GM18951 (cell line): ENCODE results near the gene NINL.
"Not testable (repeated sequence)": the region's sequence is repeated elsewhere in the genome, so short reads cannot be mapped to it uniquely, and the experiment has no call there.

Source experiments
- POLR2A ChIP-seq: IDR thresholded peaks from 4 replicates; pipeline ENCODE4 v1.6.1; 2011; ENCODE audit warnings: mild to moderate bottlenecking; ENCODE audit not compliant: insufficient read length, insufficient read depth; ENCODE audit errors: extremely low read depth
- in situ Hi-C: fragments of 300-500 bp; cut with MboI; formaldehyde crosslinking; loops from one replicate; pipeline ENCODE4 v1.12.0; 2022; ENCODE audit warnings: low sequenced_read_pairs, mixed read lengths, inconsistent platforms; ENCODE audit not compliant: unreplicated experiment

Gene NINL

DNA sequence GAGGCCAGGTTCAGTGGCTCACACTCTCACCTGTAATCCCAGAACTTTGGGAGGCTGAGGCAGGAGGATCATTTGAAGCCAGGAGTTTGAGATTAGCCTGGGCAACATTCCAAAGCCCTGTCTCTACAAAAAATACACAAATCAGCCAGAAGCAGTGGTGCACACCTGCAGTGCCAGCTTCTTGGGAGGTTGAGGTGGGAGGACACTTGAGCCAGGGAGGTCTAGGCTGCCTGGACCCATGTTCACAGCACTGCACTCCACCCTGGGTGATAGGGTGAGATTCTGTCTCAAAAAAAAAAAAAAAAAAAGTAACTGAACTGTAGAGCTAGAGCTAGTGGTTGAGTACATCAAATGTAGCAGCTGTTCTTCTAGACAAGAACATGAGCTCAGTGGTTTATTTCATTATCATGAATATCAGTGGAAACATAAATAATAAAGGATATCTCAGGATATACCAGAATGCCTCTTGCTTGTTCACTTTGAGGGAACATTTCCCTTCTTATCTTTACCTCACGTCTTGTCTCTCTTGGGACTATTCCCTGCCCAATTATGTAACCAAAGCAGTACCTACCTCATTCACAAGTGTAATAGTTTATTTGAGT is 20.9 kb upstream of the NINL start:
- no peak for TF ChIP-seq POLR2A
- in situ Hi-C loops, result no loop called here

DNA sequence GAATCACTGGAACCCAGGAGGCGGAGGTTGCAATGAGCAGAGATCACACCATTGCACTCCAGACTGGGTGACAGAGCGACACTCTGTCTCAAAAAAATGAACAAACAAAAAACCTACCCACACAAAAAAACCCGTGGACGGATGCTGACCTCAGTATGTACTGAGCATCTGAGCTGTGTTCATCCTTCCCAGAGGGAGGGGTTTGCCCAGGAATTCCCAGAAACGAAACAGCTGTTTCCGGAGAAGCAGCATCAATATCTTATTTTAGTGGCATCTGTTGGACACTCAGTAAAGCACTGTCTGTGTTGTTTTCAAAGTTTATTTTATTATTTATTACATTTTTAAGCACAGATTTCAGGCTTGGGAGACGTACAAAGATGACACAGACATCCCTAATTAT is 19.8 kb upstream of the NINL start:
- TF ChIP-seq POLR2A, result no peak
- in situ Hi-C loops, result no loop called here

DNA sequence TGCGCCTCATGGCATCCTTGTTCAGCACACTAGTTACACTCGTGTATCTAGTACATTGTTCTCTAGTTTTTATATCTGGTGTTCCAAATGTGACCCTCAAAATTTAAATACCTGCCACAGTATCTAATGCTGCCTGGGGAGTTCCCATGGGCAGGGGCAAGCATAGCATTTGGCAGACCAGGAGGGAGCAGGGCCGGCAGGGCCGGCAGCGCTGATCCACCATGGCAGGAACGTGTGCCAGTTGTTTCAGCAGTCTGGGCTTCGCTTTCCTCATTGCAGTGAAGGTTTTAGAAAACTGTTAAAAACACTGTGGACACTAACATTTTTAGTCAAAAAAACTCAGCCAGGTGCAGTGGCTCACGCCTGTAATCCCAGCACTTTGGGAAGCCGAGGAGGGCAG is 19.3 kb upstream of the NINL start:
- in situ Hi-C loops, result no loop called here
- TF ChIP-seq POLR2A, result no peak

GRCh38 chr20:25602914-25603309 is 17.6 kb upstream of the NINL start:
- in situ Hi-C loops, result not testable (repeated sequence)

DNA sequence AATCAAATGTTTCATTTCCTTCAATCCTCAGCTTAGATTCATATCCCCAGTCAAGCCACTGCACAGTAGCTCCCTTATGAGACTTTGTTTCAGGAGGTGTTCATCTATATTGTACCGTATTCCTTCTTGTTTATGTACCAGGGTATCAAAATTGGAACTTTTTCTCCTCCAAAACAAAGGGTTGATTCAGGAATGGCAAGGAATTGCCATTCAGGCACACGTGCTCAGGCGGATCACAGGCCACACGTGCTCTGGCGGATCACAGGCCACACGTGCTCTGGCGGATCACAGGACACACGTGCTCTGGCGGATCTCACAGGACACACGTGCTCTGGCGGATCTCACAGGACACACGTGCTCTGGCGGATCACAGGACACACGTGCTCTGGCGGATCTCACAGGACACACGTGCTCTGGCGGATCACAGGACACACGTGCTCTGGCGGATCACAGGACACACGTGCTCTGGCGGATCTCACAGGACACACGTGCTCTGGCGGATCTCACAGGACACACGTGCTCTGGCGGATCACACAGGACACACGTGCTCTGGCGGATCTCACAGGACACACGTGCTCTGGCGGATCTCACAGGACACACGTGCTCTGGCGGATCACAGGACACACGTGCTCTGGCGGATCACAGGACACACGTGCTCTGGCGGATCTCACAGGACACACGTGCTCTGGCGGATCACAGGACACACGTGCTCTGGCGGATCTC is 17.0 kb upstream of the NINL start:
- in situ Hi-C loops, result not testable (repeated sequence)

- TF ChIP-seq POLR2A, result no peak
- in situ Hi-C loops, result no loop called here
These were observed 16.3 kb upstream of the NINL start for GRCh38 chr20:25601659-25602058.

DNA sequence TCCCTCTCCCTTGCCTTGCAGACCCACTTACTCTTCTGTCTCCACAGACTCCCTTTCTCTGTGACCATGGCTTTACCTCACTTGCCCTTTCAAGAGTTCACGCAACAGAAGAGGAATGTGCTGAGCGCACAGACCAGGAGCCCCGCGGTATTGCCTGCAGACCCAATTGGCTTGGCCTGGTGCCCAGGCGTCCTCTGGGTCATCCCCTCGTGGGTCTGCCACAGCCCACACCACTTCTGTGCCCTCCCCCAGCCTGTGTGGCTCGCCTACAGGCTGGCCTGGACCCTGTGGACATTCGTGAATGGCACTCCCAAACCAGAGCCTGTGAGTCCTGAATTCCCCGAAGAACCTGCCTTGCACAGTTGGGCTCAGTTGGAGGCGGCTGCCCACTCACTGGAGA is 15.3 kb upstream of the NINL start:
- in situ Hi-C loops, result no loop called here
- no peak for TF ChIP-seq POLR2A

DNA sequence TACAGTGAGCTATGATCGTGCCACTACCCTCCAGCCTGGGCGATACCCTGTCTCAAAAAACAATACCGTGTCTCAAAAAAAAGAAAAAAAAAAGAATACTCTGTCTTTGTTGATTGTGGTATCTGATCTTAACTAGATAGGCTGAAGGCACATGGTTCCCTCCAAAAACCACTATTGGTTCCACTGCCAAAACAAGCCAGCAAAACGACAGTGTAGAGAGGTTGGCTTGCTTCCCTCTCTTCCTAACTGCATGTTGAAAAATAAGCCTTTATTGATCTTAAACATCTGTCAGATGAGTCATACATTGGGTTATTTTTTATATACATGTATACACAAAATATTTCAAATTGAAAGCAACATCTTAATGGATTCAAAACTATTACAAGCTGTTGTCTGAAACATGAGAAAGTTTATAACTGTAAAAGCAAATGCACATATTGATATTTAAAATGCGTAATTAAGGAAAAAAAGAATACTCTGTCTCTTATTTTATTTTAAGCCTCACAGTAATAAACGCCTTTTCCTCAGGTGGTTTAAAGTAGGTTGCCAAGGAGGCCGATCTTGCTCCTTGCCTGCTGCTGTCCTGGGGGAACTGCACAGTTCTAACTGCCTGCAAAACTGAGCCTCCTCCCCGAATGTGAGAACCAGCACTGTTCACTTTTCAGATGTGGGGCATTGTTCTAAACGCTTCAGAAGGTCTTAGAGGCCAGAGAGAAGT is 7.0 kb upstream of the NINL start:
- in situ Hi-C loops, result no loop called here
- TF ChIP-seq POLR2A, result no peak

DNA sequence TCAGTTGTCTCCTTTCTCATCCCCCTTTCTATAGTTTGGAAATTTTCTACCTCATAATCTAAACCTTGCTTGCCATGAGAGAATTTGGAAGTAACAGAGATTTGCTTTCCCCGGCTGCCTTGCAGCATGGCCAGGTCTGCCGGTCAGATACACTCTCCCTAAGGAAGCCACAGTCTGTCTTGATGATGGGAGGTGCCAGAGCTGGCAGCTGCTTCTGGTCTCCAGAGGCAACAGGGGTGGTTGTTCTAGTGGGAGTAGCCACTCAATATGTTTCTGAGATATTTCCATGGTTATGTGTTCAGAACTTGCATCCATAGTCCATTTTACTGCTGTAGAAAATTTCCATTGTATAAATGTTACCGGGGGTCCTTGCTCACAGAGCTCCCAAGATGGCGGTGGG is 5.4 kb upstream of the NINL start:
- in situ Hi-C loops, result not testable (repeated sequence)

DNA sequence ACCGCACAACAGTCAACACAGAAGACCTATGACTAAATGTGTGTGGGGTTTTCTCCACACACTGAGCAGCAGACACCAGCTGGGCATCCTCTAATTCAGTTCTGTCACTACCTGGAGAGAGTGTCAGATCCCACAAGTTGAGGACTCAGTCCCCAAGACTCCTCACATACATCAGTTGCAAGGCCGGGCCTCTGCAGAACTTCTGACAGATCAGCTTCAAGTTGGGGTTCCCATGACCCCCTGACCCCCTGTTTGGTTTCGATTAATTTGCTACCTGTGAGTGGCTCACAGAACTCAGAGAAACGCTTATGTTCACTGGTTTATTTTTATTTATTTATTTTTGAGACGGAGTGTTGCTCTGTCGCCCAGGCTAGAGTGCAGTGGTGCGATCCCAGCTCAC is 3.2 kb upstream of the NINL start:
- in situ Hi-C loops, result no loop called here
- no peak for TF ChIP-seq POLR2A

GRCh38 chr20:25587536-25587935 is 2.2 kb upstream of the NINL start:
- in situ Hi-C loops, result no loop called here
- no peak for TF ChIP-seq POLR2A

DNA sequence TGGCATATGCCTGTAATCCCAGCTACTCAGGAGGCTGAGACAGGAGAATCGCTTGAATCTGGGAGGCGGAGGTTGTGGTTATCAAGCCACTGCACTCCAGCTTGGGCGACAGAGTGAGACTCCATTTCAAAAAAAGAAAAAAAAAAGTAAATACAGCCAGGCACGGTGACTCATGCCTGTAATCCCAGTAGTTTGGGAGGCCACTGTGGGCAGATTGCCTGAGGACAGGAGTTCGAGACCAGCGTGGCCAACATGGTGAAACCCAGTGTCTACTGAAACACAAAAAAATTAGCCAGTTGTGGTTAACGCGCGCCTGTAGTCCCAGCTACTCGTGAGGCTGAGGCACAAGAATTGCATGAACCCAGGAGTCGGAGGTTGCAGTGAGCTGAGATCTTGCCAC is 1.5 kb upstream of the NINL start:
- no peak for TF ChIP-seq POLR2A
- in situ Hi-C loops, result no loop called here

GRCh38 chr20:25583607-25584006 is 1.7 kb downstream of the NINL start:
- in situ Hi-C loops, result not testable (repeated sequence)

DNA sequence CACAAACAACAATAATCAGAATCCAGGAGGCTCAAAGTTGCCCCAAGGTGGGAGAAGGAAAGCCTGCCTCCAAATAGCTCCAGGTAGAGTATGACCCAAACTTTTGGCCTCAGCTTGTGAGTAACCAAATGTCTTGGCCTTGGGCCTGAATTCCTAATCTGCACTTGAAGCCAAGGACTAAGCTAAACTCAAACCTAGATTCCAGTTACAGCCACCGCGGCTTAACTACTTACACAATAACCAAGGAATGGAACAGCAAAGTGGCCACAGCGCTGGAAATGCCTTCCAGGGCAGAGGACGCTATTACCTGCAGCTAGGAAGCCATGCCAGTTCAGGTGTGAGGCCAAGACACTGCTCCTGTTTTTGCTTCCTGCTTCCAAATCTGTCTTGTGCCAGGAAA is 4.6 kb downstream of the NINL start:
- no peak for TF ChIP-seq POLR2A
- in situ Hi-C loops, result no loop called here
